ENCODE results near the gene CUTA.

GRCh38 chr6:33404884-33405283, 13.0 kb downstream of the CUTA start:
- TF ChIP-seq, protein P1, sequence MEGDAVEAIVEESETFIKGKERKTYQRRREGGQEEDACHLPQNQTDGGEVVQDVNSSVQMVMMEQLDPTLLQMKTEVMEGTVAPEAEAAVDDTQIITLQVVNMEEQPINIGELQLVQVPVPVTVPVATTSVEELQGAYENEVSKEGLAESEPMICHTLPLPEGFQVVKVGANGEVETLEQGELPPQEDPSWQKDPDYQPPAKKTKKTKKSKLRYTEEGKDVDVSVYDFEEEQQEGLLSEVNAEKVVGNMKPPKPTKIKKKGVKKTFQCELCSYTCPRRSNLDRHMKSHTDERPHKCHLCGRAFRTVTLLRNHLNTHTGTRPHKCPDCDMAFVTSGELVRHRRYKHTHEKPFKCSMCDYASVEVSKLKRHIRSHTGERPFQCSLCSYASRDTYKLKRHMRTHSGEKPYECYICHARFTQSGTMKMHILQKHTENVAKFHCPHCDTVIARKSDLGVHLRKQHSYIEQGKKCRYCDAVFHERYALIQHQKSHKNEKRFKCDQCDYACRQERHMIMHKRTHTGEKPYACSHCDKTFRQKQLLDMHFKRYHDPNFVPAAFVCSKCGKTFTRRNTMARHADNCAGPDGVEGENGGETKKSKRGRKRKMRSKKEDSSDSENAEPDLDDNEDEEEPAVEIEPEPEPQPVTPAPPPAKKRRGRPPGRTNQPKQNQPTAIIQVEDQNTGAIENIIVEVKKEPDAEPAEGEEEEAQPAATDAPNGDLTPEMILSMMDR (conservative IDR thresholded peaks at IDR 0.05; ENCODE audit: low read length), result no peak
- no peak for TF ChIP-seq EZH2phosphoT487 (IDR thresholded peaks at IDR 0.05; ENCODE audit: borderline replicate concordance, low read depth, low read length)

Measured in OCI-LY7 (cell line).